GM23248 (cell line): ENCODE results near the gene TNIK.

Experiments
- EZH2 ChIP-seq: fragments of 200-600 bp; sonication (generic); IDR thresholded peaks from 2 replicates; pipeline ENCODE4 v1.6.1; 2018; ENCODE audit warnings: antibody characterized with exemption, mild to moderate bottlenecking; ENCODE audit not compliant: insufficient read depth, poor library complexity, severe bottlenecking
- EZH2phosphoT487 ChIP-seq: fragments of 200-600 bp; sonication (generic); IDR thresholded peaks from 2 replicates; pipeline ENCODE4 v1.6.1; 2018; ENCODE audit warnings: antibody characterized with exemption, moderate library complexity, mild to moderate bottlenecking, low read depth; ENCODE audit not compliant: insufficient read depth

DNA sequence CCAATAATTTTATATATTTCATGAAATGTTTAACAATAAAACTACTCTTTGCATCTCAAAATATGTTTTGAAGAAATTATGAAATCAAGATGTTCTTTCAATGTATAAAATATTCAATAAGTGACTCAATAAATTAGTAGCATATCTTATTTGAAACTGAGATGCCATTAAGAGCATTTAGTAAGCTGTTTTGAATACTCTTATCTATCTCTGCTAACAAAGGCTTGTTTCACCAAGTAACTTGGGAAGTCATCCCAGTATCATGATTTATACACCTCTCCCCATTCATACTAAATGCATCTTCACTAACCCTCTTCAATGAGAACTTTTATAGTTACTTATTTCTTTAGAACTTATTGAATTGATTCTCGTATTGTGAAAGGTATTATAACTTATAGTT lies 43.1 kb downstream of the TNIK start:
- TF ChIP-seq EZH2 (no peak), EZH2phosphoT487 (no peak)
